ENCODE results near the gene CRACDL. TPM values are rescaled to one million over a fixed set of nuclear protein-coding genes. Genes with fewer than 3 reads are reported as not detected.

CRACDL gene
- polyA plus RNA-seq, 1 donor = 1.1 TPM

GRCh38 chr2:98854682-98855081, 81.3 kb downstream of the CRACDL start:
- no peak for DNase-seq (ENCODE audit: low read depth)

- DNase-seq (ENCODE audit: low read depth) = no peak
These were observed 83.1 kb downstream of the CRACDL start for GRCh38 chr2:98852932-98853331.

GRCh38 chr2:98850074-98850473, 86.0 kb downstream of the CRACDL start:
- DNase-seq (ENCODE audit: low read depth) = no peak

- no peak for DNase-seq (ENCODE audit: low read depth)
These were observed 86.9 kb downstream of the CRACDL start for GRCh38 chr2:98849113-98849512.

GRCh38 chr2:98847853-98848252, 88.2 kb downstream of the CRACDL start:
- DNase-seq (ENCODE audit: low read depth) = no peak

- DNase-seq (ENCODE audit: low read depth) = no peak
These were observed 90.0 kb downstream of the CRACDL start for GRCh38 chr2:98846041-98846440.

GRCh38 chr2:98842136-98842535, 93.9 kb downstream of the CRACDL start:
- DNase-seq (ENCODE audit: low read depth) = no peak

GRCh38 chr2:98839292-98839691, 96.7 kb downstream of the CRACDL start:
- no peak for DNase-seq (ENCODE audit: low read depth)

- no peak for DNase-seq (ENCODE audit: low read depth)
These were observed 100.1 kb downstream of the CRACDL start for GRCh38 chr2:98835831-98836385.

- no peak for DNase-seq (ENCODE audit: low read depth)
These were observed 102.1 kb downstream of the CRACDL start for GRCh38 chr2:98833917-98834263.

GRCh38 chr2:98833172-98833916, 102.7 kb downstream of the CRACDL start:
- DNase-seq (ENCODE audit: low read depth) = no peak

- no peak for DNase-seq (ENCODE audit: low read depth)
These were observed 103.9 kb downstream of the CRACDL start for GRCh38 chr2:98832172-98832571.

- no peak for DNase-seq (ENCODE audit: low read depth)
These were observed 105.4 kb downstream of the CRACDL start for GRCh38 chr2:98830571-98831145.

GRCh38 chr2:98829581-98830270, 106.3 kb downstream of the CRACDL start:
- DNase-seq (ENCODE audit: low read depth) = no peak

- DNase-seq (ENCODE audit: low read depth) = no peak
These were observed 107.1 kb downstream of the CRACDL start for GRCh38 chr2:98828793-98829371.

GRCh38 chr2:98828369-98828744, 107.7 kb downstream of the CRACDL start:
- no peak for DNase-seq (ENCODE audit: low read depth)

- no peak for DNase-seq (ENCODE audit: low read depth)
These were observed 108.2 kb downstream of the CRACDL start for GRCh38 chr2:98827625-98828368.

GRCh38 chr2:98826856-98827255, 109.2 kb downstream of the CRACDL start:
- DNase-seq (ENCODE audit: low read depth) = no peak

- no peak for DNase-seq (ENCODE audit: low read depth)
These were observed 110.2 kb downstream of the CRACDL start for GRCh38 chr2:98825858-98826257.

GRCh38 chr2:98825404-98825803, 110.6 kb downstream of the CRACDL start:
- no peak for DNase-seq (ENCODE audit: low read depth)

GRCh38 chr2:98825020-98825350, 111.0 kb downstream of the CRACDL start:
- DNase-seq (ENCODE audit: low read depth) = no peak
